Testis (tissue), 2 donors: ENCODE results near the gene DPF3.

ENCODE experiments used
- CTCF ChIP-seq, 3 experiments: fragments of 450-650 bp in 2 of 3; fragments of 200-600 bp in 1 of 3; sonication (generic) in 1 of 3; IDR thresholded peaks; one replicate each; pipeline ENCODE4 v1.5.1; 2016 to 2019; ENCODE audit warnings: antibody characterized with exemption in 3 of 3, mild to moderate bottlenecking in 2 of 3, moderate library complexity in 1 of 3
- POLR2A ChIP-seq: fragments of 450-650 bp; IDR thresholded peaks from one replicate; pipeline ENCODE4 v1.6.1; 2017; ENCODE audit warnings: antibody characterized with exemption, mild to moderate bottlenecking, moderate library complexity

DNA sequence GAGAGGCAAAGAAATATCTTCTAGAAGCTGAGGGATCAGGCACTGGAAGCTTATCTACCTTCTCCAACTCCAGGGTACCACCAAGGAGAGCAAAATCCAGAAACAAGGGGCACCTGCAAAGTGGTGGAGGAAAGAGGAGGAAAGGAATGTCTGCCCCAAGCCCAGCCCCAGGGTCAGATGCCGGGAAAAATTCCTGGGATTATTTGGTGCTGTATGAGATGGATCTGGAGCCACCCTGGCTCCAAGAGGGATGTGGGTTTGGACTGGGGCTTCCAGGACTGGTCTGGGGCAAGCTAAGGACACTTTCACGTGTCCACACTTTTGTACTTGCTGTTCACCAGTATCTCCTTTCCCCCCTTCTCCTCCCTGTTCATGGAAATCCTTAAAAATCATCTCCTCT lies 69.8 kb downstream of the DPF3 start:
- no peak for TF ChIP-seq CTCF (IDR thresholded peaks at IDR 0.05)
- TF ChIP-seq POLR2A: no peak
